GM21529 (cell line): ENCODE data around the gene FAM8A1.

Experiments
- ATAC-seq: cut with Tn5 transposase; IDR thresholded peaks from one replicate; pipeline ENCODE4 v1.9.1; 2021; ENCODE audit not compliant: unreplicated experiment

Gene FAM8A1

GRCh38 chr6:17656644-17657043 lies 56.5 kb downstream of the FAM8A1 start:
- ATAC-seq: no peak
